Renal cortex interstitium (tissue), 15 donors: ENCODE data around the gene ANKRD42. TPM values are rescaled to one million over a fixed set of nuclear protein-coding genes. Genes with fewer than 3 reads are reported as not detected.

ENCODE experiments used
- DNase-seq, 11 donors: peaks; one replicate each; pipeline ENCODE4 v3.0.0-alpha.2; 2013; ENCODE audit warnings: low read depth in 9 of 11, low spot score in 4 of 11; ENCODE audit errors: extremely low read depth in 1 of 11
- long read RNA-seq, 16 experiments: transcript quantifications; one replicate each; lab custom pipeline, GENCODE V29; 2026
- polyA plus RNA-seq, 3 donors: library from polyadenylated mRNA; unstranded; fragments of 120-200 nt; gene quantifications; one replicate each; pipeline ENCODE4 v1.2.1, GENCODE V29; 2013; ENCODE audit not compliant: insufficient read length in 3 of 3

The ANKRD42 gene
- polyA plus RNA-seq, result 10 to 100 TPM; 16.1 to 20.3 (median 18.0) TPM
- long read RNA-seq, donor 1, partial matches to known transcripts, result 21 of 46 reads
- long read RNA-seq, donor 1, other reads (novel, unspliced or antisense), result 25 of 46 reads
- long read RNA-seq, donor 2, partial matches to known transcripts, result 14 of 30 reads
- long read RNA-seq, donor 2, other reads (novel, unspliced or antisense), result 16 of 30 reads
- long read RNA-seq, donor 3, full-length matches to known transcripts, result 2 of 69 reads
- long read RNA-seq, donor 3, partial matches to known transcripts, result 23 of 69 reads
- long read RNA-seq, donor 3, other reads (novel, unspliced or antisense), result 44 of 69 reads
- long read RNA-seq, donor 4, partial matches to known transcripts, result 13 of 51 reads
- long read RNA-seq, donor 4, other reads (novel, unspliced or antisense), result 38 of 51 reads
- long read RNA-seq, donor 5, result 0 reads
- long read RNA-seq, donor 6, full-length matches to known transcripts, result 3 of 51 reads
- long read RNA-seq, donor 6, partial matches to known transcripts, result 14 of 51 reads
- long read RNA-seq, donor 6, other reads (novel, unspliced or antisense), result 34 of 51 reads
- long read RNA-seq, donor 7, partial matches to known transcripts, result 29 of 69 reads
- long read RNA-seq, donor 7, other reads (novel, unspliced or antisense), result 40 of 69 reads
- long read RNA-seq, donor 8, full-length matches to known transcripts, result 2 of 99 reads
- long read RNA-seq, donor 8, partial matches to known transcripts, result 56 of 99 reads
- long read RNA-seq, donor 8, other reads (novel, unspliced or antisense), result 41 of 99 reads
- long read RNA-seq, donor 9, full-length matches to known transcripts, result 1 of 1 reads
- long read RNA-seq, donor 9, partial matches to known transcripts, result 0 of 1 reads
- long read RNA-seq, donor 9, other reads (novel, unspliced or antisense), result 0 of 1 reads
- long read RNA-seq, donor 10, partial matches to known transcripts, result 5 of 5 reads
- long read RNA-seq, donor 10, other reads (novel, unspliced or antisense), result 0 of 5 reads
- long read RNA-seq, donor 11, full-length matches to known transcripts, result 4 of 4 reads
- long read RNA-seq, donor 11, partial matches to known transcripts, result 0 of 4 reads
- long read RNA-seq, donor 11, other reads (novel, unspliced or antisense), result 0 of 4 reads
- long read RNA-seq, donor 12, partial matches to known transcripts, result 7 of 27 reads
- long read RNA-seq, donor 12, other reads (novel, unspliced or antisense), result 20 of 27 reads
- long read RNA-seq, donor 13, result 0 reads
- long read RNA-seq, donor 14, full-length matches to known transcripts, result 1 of 56 reads
- long read RNA-seq, donor 14, partial matches to known transcripts, result 8 of 56 reads
- long read RNA-seq, donor 14, other reads (novel, unspliced or antisense), result 47 of 56 reads
- long read RNA-seq, donor 15, full-length matches to known transcripts, result 1 of 1 reads
- long read RNA-seq, donor 15, partial matches to known transcripts, result 0 of 1 reads
- long read RNA-seq, donor 15, other reads (novel, unspliced or antisense), result 0 of 1 reads
- long read RNA-seq, donor 16, full-length matches to known transcripts, result 2 of 191 reads
- long read RNA-seq, donor 16, partial matches to known transcripts, result 76 of 191 reads
- long read RNA-seq, donor 16, other reads (novel, unspliced or antisense), result 113 of 191 reads

- DNase-seq, result peak; percentile 88 to 96 (median 94)
These were observed at the start of gene ANKRD42 for GRCh38 chr11:83193315-83194280. ANKRD42 (plus strand) TSS chr11:83193712; CDS start chr11:83194671, 959 bp downstream.

GRCh38 chr11:83147895-83148294 is 45.6 kb upstream of the ANKRD42 start:
- DNase-seq, result no peak

GRCh38 chr11:83150450-83150849 is 43.1 kb upstream of the ANKRD42 start:
- no peak for DNase-seq

GRCh38 chr11:83151274-83151977 is 42.1 kb upstream of the ANKRD42 start:
- DNase-seq, result no peak

- DNase-seq, result no peak
These were observed 41.2 kb upstream of the ANKRD42 start for GRCh38 chr11:83152264-83152663.

GRCh38 chr11:83153764-83154163 is 39.7 kb upstream of the ANKRD42 start:
- no peak for DNase-seq

GRCh38 chr11:83156144-83156995 is 37.1 kb upstream of the ANKRD42 start:
- DNase-seq, result peak; percentile 98 to 100 (median 99)

- DNase-seq, result peak in 1 of 11 donors; percentile 69
These were observed 36.4 kb upstream of the ANKRD42 start, which contains the start of gene PCF11 for GRCh38 chr11:83156996-83157593. PCF11 (plus strand) TSS chr11:83157131; CDS start chr11:83157440, 309 bp downstream.

GRCh38 chr11:83157594-83158356 is 35.7 kb upstream of the ANKRD42 start:
- DNase-seq, result peak in 10 of 11 donors; percentile 13 to 75 (median 48)

GRCh38 chr11:83158357-83158786 is 35.1 kb upstream of the ANKRD42 start:
- DNase-seq, result no peak

GRCh38 chr11:83158965-83159901 is 34.3 kb upstream of the ANKRD42 start:
- DNase-seq, result no peak

GRCh38 chr11:83159902-83160865 is 33.3 kb upstream of the ANKRD42 start:
- no peak for DNase-seq
